WTC11 (cell line): ENCODE results near the gene GRK6. TPM values are rescaled to one million over a fixed set of nuclear protein-coding genes. Genes with fewer than 3 reads are reported as not detected.

Source experiments
- ATAC-seq: fragments of 200-7000 bp; cut with Tn5 transposase; 2 replicates; pipeline ENCODE4 v1.10.0; 2021; ENCODE audit warnings: mild to moderate bottlenecking, moderate library complexity
- CTCF ChIA-PET: fragments of 300-600 bp; sonication (Branson Sonifier 250); formaldehyde crosslinking; loops from one replicate; lab custom pipeline; 2021; ENCODE audit warnings: antibody characterized with exemption; lab: Charles Lee
- POLR2A ChIA-PET: fragments of 350-600 bp; sonication (Branson Sonifier 250); formaldehyde crosslinking; loops from one replicate; lab custom pipeline; 2021; ENCODE audit warnings: antibody characterized with exemption; lab: Charles Lee
- DNase-seq: peaks from one replicate; pipeline ENCODE4 v3.0.0; 2021; ENCODE audit warnings: low spot score
- H3K27ac Mint-ChIP-seq: 2 replicates; pipeline ENCODE4 v1.8.0; 2021; ENCODE audit warnings: mixed read lengths
- H3K27me3 Mint-ChIP-seq: 2 replicates; pipeline ENCODE4 v1.8.0; 2021; ENCODE audit warnings: low read depth, mild to moderate bottlenecking, moderate library complexity, mixed read lengths
- H3K36me3 Mint-ChIP-seq: 2 replicates; pipeline ENCODE4 v1.8.0; 2021; ENCODE audit warnings: mixed read lengths
- H3K4me1 Mint-ChIP-seq: 2 replicates; pipeline ENCODE4 v1.8.0; 2022; ENCODE audit warnings: mixed read lengths
- H3K4me3 Mint-ChIP-seq: 2 replicates; pipeline ENCODE4 v1.8.0; 2021; ENCODE audit warnings: mild to moderate bottlenecking, moderate library complexity, mixed read lengths
- H3K9me3 Mint-ChIP-seq: 2 replicates; pipeline ENCODE4 v1.8.0; 2021; ENCODE audit warnings: mixed read lengths
- AFF4 ChIP-seq: sonication (generic); formaldehyde crosslinking; IDR thresholded peaks from 2 replicates; pipeline ENCODE4 v1.8.1; 2023; ENCODE audit warnings: mild to moderate bottlenecking, missing genetic modification reagents, borderline replicate concordance
- ATF1 ChIP-seq: sonication (generic); formaldehyde crosslinking; IDR thresholded peaks from 2 replicates; pipeline ENCODE4 v1.8.1; 2023; ENCODE audit warnings: mild to moderate bottlenecking, moderate library complexity, missing genetic modification reagents
- CREM ChIP-seq: sonication (generic); formaldehyde crosslinking; IDR thresholded peaks from 2 replicates; pipeline ENCODE4 v1.8.1; 2022; ENCODE audit warnings: mild to moderate bottlenecking, missing genetic modification reagents, moderate library complexity
- ELF4 ChIP-seq: sonication (generic); formaldehyde crosslinking; IDR thresholded peaks from 2 replicates; pipeline ENCODE4 v1.8.1; 2022; ENCODE audit warnings: low read depth, mild to moderate bottlenecking, moderate library complexity, missing genetic modification reagents
- EMX1 ChIP-seq: fragments of 250-450 bp; sonication (Bioruptor Pico); IDR thresholded peaks from 2 replicates; pipeline ENCODE4 v1.8.0; 2021; ENCODE audit warnings: mild to moderate bottlenecking
- ESRRA ChIP-seq: sonication (generic); formaldehyde crosslinking; IDR thresholded peaks from 2 replicates; pipeline ENCODE4 v1.8.1; 2022; ENCODE audit warnings: mild to moderate bottlenecking, missing genetic modification reagents, borderline replicate concordance
- FOXP4 ChIP-seq: sonication (generic); formaldehyde crosslinking; IDR thresholded peaks from 2 replicates; pipeline ENCODE4 v1.8.0; 2022; ENCODE audit warnings: mild to moderate bottlenecking, missing genetic modification reagents
- KAT7 ChIP-seq: sonication (generic); formaldehyde crosslinking; IDR thresholded peaks from 2 replicates; pipeline ENCODE4 v1.8.1; 2023; ENCODE audit warnings: missing genetic modification reagents, mild to moderate bottlenecking, borderline replicate concordance
- MXD4 ChIP-seq: fragments of 250-450 bp; sonication (Bioruptor Pico); IDR thresholded peaks from 2 replicates; pipeline ENCODE4 v1.8.0; 2021; ENCODE audit warnings: mild to moderate bottlenecking, moderate library complexity, borderline replicate concordance
- NR2C2 ChIP-seq: sonication (generic); formaldehyde crosslinking; IDR thresholded peaks from 2 replicates; pipeline ENCODE4 v1.8.0; 2022; ENCODE audit warnings: mild to moderate bottlenecking, missing genetic modification reagents
- OVOL2 ChIP-seq: fragments of 250-450 bp; sonication (Bioruptor Pico); IDR thresholded peaks from 2 replicates; pipeline ENCODE4 v1.9.0; 2021; ENCODE audit warnings: mild to moderate bottlenecking, borderline replicate concordance
- RELA ChIP-seq: sonication (generic); formaldehyde crosslinking; IDR thresholded peaks from 2 replicates; pipeline ENCODE4 v1.8.1; 2022; ENCODE audit warnings: missing genetic modification reagents, mild to moderate bottlenecking, borderline replicate concordance
- SMAD4 ChIP-seq: sonication (generic); formaldehyde crosslinking; IDR thresholded peaks from 2 replicates; pipeline ENCODE4 v1.8.0; 2022; ENCODE audit warnings: mild to moderate bottlenecking, missing genetic modification reagents
- ZNF232 ChIP-seq: sonication (generic); formaldehyde crosslinking; IDR thresholded peaks from 2 replicates; pipeline ENCODE4 v1.8.0; 2022; ENCODE audit warnings: mild to moderate bottlenecking, missing genetic modification reagents
- ZNF423 ChIP-seq: fragments of 250-450 bp; sonication (Bioruptor Pico); IDR thresholded peaks from 2 replicates; pipeline ENCODE4 v2.1.2; 2022; ENCODE audit warnings: mild to moderate bottlenecking, moderate library complexity
- total RNA-seq: library from RNA; stranded (reverse); gene quantifications from 3 replicates; pipeline ENCODE4 v1.2.3, GENCODE V29; 2021
- TF ChIP-seq, protein P1 (sequence below): fragments of 250-450 bp; sonication (Bioruptor Pico); IDR thresholded peaks from 2 replicates; pipeline ENCODE4 v1.9.0; 2021; ENCODE audit warnings: moderate library complexity, mild to moderate bottlenecking, inconsistent platforms, borderline replicate concordance
- TF ChIP-seq, protein P2 (sequence below): sonication (generic); formaldehyde crosslinking; conservative IDR thresholded peaks from 2 replicates; pipeline ENCODE4 v1.8.1; 2022; ENCODE audit warnings: mild to moderate bottlenecking, missing genetic modification reagents
- TF ChIP-seq, protein P3 (sequence below): sonication (generic); formaldehyde crosslinking; IDR thresholded peaks from 2 replicates; pipeline ENCODE4 v1.8.1; 2023; ENCODE audit warnings: mild to moderate bottlenecking, missing genetic modification reagents
- TF ChIP-seq, protein P4 (sequence below): sonication (generic); formaldehyde crosslinking; IDR thresholded peaks from 2 replicates; pipeline ENCODE4 v1.8.1; 2022; ENCODE audit warnings: low read depth, missing genetic modification reagents, borderline replicate concordance
- TF ChIP-seq, protein P5 (sequence below): sonication (generic); formaldehyde crosslinking; IDR thresholded peaks from 2 replicates; pipeline ENCODE4 v1.8.1; 2022; ENCODE audit warnings: low read depth, mild to moderate bottlenecking, moderate library complexity, missing genetic modification reagents, borderline replicate concordance

The GRK6 gene
- total RNA-seq, 1 experiment from 2014 or later: 69.2 TPM

DNA sequence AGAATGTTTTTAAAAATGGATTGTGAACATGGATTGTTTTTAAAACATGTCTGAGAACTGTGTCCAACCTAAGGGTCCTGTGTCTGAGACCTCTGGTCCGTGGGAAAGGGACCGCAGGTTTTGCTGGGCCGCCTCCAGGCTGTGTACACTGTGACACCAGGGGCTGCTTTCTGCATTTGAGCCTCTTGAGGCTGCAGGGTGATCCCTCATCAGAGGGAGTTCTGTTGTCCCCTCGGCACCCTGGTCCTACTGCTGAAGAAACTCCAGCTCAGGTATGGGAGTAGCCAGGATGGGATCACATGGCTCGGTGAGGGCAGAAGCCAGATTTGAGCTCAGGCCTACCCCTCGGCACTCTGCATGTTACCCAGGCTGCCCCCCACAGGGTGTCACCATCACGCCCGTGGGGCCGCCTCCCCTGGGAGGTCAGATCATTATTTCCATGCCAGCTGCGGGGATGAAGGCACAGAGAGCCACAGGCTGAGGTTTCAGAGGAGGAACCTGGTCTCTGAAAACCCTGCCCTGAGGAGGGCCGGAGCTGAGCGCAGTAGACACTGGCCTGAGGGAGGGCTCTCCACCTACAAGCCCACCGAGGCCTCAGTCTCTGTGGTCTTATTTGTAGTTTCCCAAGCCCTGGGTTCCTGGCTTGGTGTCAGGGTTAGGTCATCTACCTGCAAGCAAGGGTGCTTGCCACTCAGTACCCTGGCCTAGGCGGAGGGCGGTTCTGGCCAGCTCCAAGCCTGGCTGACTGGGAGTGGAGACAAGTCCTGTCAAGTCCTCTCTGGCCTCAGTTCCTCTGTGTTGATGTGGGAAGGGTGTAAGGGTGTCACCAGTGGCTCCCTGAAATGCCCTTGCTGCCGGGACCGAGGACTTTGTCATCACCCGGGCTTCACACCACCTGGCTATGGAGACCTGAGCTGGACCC lies 22.9 kb downstream of the GRK6 start:
- Mint-ChIP-seq H3K9me3 (no peaks in the 10 kb centered on the region), H3K4me1 (peaks cover 56% of the 10 kb centered on the region), H3K27me3 (peaks cover 44% of the 10 kb centered on the region), H3K27ac (no peak overlapping the region), H3K36me3 (no peaks in the 10 kb centered on the region), H3K4me3 (no peak overlapping the region)
- ATAC-seq (no peak), DNase-seq (no peak)
- ChIA-PET POLR2A (interaction anchor here (1.5 to 5.8 kb wide), 4 partner anchors 8 to 59 kb away, joined by 3 to 38 read pairs (median 8); no protein-coding TSS in a partner anchor), CTCF (interaction anchor here (0.7 to 15.8 kb wide), 14 partner anchors 9 to 315 kb away, joined by 3 to 171 read pairs (median 4); partner anchors contain the start of genes GRK6 and MXD3)
- TF ChIP-seq AFF4: no peak
- TF ChIP-seq MXD4 (CRISPR knock-in tag): no peak
- no peak for TF ChIP-seq ATF1 (CRISPR knock-in tag)
- 0 out of 2 replicates have a peak, but pooled peaks have one; percentile 44 for TF ChIP-seq SMAD4
- no peak for TF ChIP-seq FOXP4 (CRISPR knock-in tag)

GRCh38 chr5:177450667-177451424 lies 24.4 kb downstream of the GRK6 start:
- Mint-ChIP-seq H3K4me1 (peaks cover 44% of the 10 kb centered on the region), H3K4me3 (no peak overlapping the region), H3K27ac (no peak overlapping the region), H3K27me3 (peaks cover 29% of the 10 kb centered on the region), H3K9me3 (no peaks in the 10 kb centered on the region), H3K36me3 (no peaks in the 10 kb centered on the region)
- ATAC-seq (no peak), DNase-seq (no peak)
- CTCF ChIA-PET: interaction anchor here (1.5 to 15.8 kb wide), 6 partner anchors 24 to 140 kb away, joined by 4 to 174 read pairs (median 89); partner anchors contain the start of genes GRK6 and MXD3
- POLR2A ChIA-PET: interaction anchor here (5.8 kb wide), 1 partner anchor 47 kb away, joined by 38 read pairs; no protein-coding TSS in a partner anchor
- TF ChIP-seq ZNF423 (CRISPR knock-in tag) (no peak), ESRRA (CRISPR knock-in tag) (no peak), OVOL2 (CRISPR knock-in tag) (no peak), ZNF232 (CRISPR knock-in tag) (no peak), CREM (CRISPR knock-in tag) (no peak), KAT7 (no peak), ELF4 (CRISPR knock-in tag) (no peak), RELA (CRISPR knock-in tag) (no peak), NR2C2 (CRISPR knock-in tag) (no peak), EMX1 (no peak)
- TF ChIP-seq, protein P1, sequence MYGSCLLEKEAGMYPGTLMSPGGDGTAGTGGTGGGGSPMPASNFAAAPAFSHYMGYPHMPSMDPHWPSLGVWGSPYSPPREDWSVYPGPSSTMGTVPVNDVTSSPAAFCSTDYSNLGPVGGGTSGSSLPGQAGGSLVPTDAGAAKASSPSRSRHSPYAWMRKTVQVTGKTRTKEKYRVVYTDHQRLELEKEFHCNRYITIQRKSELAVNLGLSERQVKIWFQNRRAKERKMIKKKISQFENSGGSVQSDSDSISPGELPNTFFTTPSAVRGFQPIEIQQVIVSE (CRISPR knock-in tag): no peak
- TF ChIP-seq, protein P2, sequence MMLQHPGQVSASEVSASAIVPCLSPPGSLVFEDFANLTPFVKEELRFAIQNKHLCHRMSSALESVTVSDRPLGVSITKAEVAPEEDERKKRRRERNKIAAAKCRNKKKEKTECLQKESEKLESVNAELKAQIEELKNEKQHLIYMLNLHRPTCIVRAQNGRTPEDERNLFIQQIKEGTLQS (CRISPR knock-in tag): no peak
- TF ChIP-seq, protein P3, sequence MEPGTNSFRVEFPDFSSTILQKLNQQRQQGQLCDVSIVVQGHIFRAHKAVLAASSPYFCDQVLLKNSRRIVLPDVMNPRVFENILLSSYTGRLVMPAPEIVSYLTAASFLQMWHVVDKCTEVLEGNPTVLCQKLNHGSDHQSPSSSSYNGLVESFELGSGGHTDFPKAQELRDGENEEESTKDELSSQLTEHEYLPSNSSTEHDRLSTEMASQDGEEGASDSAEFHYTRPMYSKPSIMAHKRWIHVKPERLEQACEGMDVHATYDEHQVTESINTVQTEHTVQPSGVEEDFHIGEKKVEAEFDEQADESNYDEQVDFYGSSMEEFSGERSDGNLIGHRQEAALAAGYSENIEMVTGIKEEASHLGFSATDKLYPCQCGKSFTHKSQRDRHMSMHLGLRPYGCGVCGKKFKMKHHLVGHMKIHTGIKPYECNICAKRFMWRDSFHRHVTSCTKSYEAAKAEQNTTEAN (CRISPR knock-in tag): no peak
- TF ChIP-seq, protein P4, sequence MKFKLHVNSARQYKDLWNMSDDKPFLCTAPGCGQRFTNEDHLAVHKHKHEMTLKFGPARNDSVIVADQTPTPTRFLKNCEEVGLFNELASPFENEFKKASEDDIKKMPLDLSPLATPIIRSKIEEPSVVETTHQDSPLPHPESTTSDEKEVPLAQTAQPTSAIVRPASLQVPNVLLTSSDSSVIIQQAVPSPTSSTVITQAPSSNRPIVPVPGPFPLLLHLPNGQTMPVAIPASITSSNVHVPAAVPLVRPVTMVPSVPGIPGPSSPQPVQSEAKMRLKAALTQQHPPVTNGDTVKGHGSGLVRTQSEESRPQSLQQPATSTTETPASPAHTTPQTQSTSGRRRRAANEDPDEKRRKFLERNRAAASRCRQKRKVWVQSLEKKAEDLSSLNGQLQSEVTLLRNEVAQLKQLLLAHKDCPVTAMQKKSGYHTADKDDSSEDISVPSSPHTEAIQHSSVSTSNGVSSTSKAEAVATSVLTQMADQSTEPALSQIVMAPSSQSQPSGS (CRISPR knock-in tag): no peak
- TF ChIP-seq, protein P5, sequence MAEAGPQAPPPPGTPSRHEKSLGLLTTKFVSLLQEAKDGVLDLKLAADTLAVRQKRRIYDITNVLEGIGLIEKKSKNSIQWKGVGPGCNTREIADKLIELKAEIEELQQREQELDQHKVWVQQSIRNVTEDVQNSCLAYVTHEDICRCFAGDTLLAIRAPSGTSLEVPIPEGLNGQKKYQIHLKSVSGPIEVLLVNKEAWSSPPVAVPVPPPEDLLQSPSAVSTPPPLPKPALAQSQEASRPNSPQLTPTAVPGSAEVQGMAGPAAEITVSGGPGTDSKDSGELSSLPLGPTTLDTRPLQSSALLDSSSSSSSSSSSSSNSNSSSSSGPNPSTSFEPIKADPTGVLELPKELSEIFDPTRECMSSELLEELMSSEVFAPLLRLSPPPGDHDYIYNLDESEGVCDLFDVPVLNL: no peak
